Measurements from ENCODE around the gene TAF1D.

TAF1D gene

DNA sequence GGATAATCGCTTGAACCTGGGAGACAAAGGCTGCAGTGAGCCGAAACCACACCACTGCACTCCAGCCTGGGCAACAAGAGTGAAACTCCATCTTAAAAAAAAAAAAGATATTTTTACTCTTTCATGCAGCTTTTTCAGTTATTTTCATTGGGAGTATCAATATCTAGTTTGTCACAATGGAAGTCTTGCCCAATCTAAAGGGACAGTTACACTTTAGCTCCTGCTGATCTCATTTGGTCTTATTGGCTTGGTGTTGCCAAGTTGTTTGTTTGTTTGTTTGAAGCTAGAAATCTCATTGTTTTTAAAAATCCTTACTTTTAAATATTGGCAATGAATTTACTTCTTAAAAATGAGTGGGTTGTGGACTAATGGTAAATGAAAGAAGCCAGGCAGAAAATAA is 55.1 kb downstream of the TAF1D start:
- no peak overlapping the region for H3K27ac ChIP-seq
- TF ChIP-seq, protein P1, sequence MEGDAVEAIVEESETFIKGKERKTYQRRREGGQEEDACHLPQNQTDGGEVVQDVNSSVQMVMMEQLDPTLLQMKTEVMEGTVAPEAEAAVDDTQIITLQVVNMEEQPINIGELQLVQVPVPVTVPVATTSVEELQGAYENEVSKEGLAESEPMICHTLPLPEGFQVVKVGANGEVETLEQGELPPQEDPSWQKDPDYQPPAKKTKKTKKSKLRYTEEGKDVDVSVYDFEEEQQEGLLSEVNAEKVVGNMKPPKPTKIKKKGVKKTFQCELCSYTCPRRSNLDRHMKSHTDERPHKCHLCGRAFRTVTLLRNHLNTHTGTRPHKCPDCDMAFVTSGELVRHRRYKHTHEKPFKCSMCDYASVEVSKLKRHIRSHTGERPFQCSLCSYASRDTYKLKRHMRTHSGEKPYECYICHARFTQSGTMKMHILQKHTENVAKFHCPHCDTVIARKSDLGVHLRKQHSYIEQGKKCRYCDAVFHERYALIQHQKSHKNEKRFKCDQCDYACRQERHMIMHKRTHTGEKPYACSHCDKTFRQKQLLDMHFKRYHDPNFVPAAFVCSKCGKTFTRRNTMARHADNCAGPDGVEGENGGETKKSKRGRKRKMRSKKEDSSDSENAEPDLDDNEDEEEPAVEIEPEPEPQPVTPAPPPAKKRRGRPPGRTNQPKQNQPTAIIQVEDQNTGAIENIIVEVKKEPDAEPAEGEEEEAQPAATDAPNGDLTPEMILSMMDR (IDR thresholded peaks at IDR 0.05) = no peak
- H3K4me3 ChIP-seq (ENCODE audit: low read depth in 1 of 2, low read length in 1 of 2) = no peak overlapping the region
- H3K36me3 ChIP-seq = peaks cover 47% of the 10 kb centered on the region
- H3K27me3 ChIP-seq = no peaks in the 10 kb centered on the region
- no peaks in the 10 kb centered on the region for H3K9me3 ChIP-seq
- H3K4me1 ChIP-seq (ENCODE audit: control insufficient read depth in 1 of 2, insufficient read depth in 1 of 2, low read depth in 1 of 2, low read length in 1 of 2) = peaks cover 17% of the 10 kb centered on the region in 2 experiments

Measured in neutrophil (primary cell).